Glutamatergic neuron (in vitro differentiated cells): ENCODE data around the gene LSAMP. TPM values are rescaled to one million over a fixed set of nuclear protein-coding genes. Genes with fewer than 3 reads are reported as not detected.

Source experiments
- DNase-seq: peaks from one replicate; pipeline ENCODE4 v3.0.0; 2022
- H3K27ac Mint-ChIP-seq: one replicate; pipeline ENCODE4 v1.8.0; 2020; ENCODE audit warnings: mild to moderate bottlenecking, mixed read lengths, inconsistent platforms; ENCODE audit not compliant: unreplicated experiment
- H3K27me3 Mint-ChIP-seq: one replicate; pipeline ENCODE4 v1.8.0; 2020; ENCODE audit warnings: mild to moderate bottlenecking, moderate library complexity, mixed read lengths, inconsistent platforms; ENCODE audit not compliant: unreplicated experiment
- H3K36me3 Mint-ChIP-seq: one replicate; pipeline ENCODE4 v1.8.0; 2020; ENCODE audit warnings: mild to moderate bottlenecking, mixed read lengths, inconsistent platforms; ENCODE audit not compliant: unreplicated experiment
- H3K4me1 Mint-ChIP-seq: one replicate; pipeline ENCODE4 v1.8.0; 2020; ENCODE audit warnings: mild to moderate bottlenecking, low read depth, mixed read lengths, inconsistent platforms; ENCODE audit not compliant: unreplicated experiment
- H3K4me3 Mint-ChIP-seq: one replicate; pipeline ENCODE4 v1.8.0; 2020; ENCODE audit warnings: mild to moderate bottlenecking, mixed read lengths, inconsistent platforms; ENCODE audit not compliant: unreplicated experiment
- H3K9me3 Mint-ChIP-seq: one replicate; pipeline ENCODE4 v1.8.0; 2020; ENCODE audit warnings: mild to moderate bottlenecking, moderate library complexity, mixed read lengths, inconsistent platforms; ENCODE audit not compliant: unreplicated experiment
- total RNA-seq: library from RNA; stranded (reverse); fragmentation: NEBNext Ultra II Directional; extraction: Animal tissue kit (Norgen Biotek cat#: 25700); gene quantifications from one replicate; pipeline ENCODE4 v1.2.1, GENCODE V29; 2021; ENCODE audit not compliant: unreplicated experiment
- TF ChIP-seq, protein P1 (sequence below): fragments of 200-600 bp; sonication (generic); IDR thresholded peaks from one replicate; pipeline ENCODE4 v1.5.0; 2021; ENCODE audit not compliant: partially characterized antibody, unreplicated experiment

Gene LSAMP
- total RNA-seq, 1 donor from 2014 or later, result 67.1 TPM

DNA sequence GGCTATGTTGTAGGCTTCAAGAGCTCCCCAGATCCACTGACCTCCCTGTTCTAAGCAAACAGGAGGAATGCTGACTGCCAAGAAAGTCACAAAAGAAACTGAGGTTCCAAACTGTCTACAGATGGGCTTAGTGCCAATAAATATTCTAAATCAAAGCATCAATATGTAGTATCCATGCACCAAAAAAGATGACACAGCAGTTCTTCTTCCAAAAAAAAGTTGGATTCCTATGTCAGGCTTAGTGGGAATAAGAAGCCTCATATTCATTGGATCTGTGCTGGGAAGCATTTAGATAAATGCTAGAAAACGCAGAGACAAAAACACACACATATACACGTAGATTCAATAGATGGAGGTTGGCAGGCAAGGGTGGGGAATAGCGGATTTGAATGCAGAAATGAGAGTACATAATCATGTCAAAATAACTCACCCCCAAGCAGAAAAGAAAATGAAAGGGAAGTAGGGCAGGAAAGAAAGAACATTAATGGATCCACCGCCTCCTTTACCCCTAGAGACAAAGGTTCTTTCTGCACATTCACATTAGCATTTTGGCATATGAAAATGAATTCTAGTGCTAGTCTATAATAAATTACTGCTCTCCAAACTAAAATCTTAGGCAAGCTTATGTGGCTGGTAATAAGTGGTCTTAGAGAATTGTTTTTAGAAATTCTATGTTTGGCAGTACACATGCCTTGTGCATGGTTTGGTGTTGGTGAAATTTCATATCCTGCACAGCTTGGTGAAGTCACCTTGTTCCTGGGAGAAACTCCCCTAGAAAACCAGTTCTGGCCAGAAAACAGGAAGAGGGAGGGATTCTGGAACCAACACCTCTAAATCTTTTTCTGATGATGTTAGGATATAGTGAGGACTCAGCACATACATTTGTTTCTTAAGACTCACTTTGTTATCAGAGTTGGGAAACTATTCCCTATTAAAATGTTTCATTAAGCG lies 283.4 kb downstream of the LSAMP start:
- peaks cover 12% of the 10 kb centered on the region for H3K4me1 Mint-ChIP-seq
- TF ChIP-seq, protein P1, sequence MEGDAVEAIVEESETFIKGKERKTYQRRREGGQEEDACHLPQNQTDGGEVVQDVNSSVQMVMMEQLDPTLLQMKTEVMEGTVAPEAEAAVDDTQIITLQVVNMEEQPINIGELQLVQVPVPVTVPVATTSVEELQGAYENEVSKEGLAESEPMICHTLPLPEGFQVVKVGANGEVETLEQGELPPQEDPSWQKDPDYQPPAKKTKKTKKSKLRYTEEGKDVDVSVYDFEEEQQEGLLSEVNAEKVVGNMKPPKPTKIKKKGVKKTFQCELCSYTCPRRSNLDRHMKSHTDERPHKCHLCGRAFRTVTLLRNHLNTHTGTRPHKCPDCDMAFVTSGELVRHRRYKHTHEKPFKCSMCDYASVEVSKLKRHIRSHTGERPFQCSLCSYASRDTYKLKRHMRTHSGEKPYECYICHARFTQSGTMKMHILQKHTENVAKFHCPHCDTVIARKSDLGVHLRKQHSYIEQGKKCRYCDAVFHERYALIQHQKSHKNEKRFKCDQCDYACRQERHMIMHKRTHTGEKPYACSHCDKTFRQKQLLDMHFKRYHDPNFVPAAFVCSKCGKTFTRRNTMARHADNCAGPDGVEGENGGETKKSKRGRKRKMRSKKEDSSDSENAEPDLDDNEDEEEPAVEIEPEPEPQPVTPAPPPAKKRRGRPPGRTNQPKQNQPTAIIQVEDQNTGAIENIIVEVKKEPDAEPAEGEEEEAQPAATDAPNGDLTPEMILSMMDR, result no peak
- H3K27ac Mint-ChIP-seq, result no peak overlapping the region
- DNase-seq, result no peak
- no peaks in the 10 kb centered on the region for H3K27me3 Mint-ChIP-seq
- no peak overlapping the region for H3K4me3 Mint-ChIP-seq
- H3K9me3 Mint-ChIP-seq, result peaks cover 4% of the 10 kb centered on the region
- no peaks in the 10 kb centered on the region for H3K36me3 Mint-ChIP-seq

DNA sequence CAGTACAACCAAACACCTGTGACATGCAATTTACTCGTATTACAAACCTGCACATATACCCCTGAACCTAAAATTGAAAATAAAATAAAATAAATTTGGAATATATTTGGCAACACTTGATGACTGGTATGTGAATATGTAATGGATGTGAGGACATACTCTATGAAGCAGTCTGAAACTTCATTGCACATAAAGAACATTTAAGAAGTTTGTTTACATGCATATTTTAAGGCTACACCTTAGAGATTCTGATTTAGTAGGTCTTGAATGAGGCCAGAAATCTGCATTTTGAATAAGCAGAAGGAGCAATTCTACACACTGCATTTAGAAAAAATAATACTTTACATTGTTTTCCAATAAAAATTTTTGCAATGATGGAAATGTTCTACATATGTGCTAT lies 284.7 kb downstream of the LSAMP start:
- TF ChIP-seq, protein P1, result no peak
- H3K4me1 Mint-ChIP-seq, result peaks cover 18% of the 10 kb centered on the region
- no peak for DNase-seq
- no peaks in the 10 kb centered on the region for H3K27me3 Mint-ChIP-seq
- H3K9me3 Mint-ChIP-seq, result peaks cover 4% of the 10 kb centered on the region
- no peaks in the 10 kb centered on the region for H3K36me3 Mint-ChIP-seq
- H3K4me3 Mint-ChIP-seq, result no peak overlapping the region
- H3K27ac Mint-ChIP-seq, result no peak overlapping the region

DNA sequence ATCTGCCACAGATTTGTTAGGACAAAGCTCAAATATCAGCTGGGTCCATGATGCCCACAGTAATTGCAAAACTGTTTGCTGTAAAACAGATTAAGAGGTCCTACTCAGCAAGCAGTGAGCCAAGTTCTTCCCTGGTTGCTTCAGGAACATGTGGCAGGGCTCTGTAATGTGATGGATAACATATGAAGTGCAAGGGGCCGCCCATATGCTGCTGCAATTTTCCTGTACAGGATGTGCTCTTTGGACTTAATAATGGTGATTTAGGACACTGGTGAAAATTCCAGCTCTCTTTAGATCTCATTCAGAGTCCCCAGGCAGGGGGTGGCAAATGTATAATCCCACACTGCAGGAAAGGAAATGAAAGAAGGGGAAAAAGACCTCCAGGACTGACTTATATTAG lies 289.4 kb downstream of the LSAMP start:
- Mint-ChIP-seq H3K27me3 (no peaks in the 10 kb centered on the region), H3K4me3 (no peak overlapping the region), H3K4me1 (peaks cover 17% of the 10 kb centered on the region), H3K27ac (peak overlapping the region; percentile 15), H3K36me3 (no peaks in the 10 kb centered on the region), H3K9me3 (peaks cover 3% of the 10 kb centered on the region)
- peak; percentile 15 for DNase-seq
- TF ChIP-seq, protein P1, result no peak

DNA sequence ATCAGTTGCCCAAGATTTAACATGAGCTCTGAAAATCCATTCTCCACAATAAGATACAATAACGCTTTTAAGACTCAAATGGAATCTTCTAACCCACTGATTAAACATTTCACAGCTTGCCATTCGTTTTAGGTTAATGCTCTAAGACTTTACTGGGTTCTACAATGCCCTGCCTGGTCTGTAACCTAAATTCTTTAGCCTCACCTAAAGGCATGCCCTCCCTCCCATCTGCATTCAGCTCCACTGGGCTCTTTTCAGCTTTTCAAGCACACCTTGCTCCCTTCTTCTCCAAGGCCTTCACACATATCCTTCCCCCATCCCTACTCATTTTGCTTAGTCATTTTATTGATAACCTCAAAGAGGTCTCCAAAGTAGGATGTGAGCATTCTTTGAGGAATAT lies 290.9 kb downstream of the LSAMP start:
- DNase-seq, result no peak
- Mint-ChIP-seq H3K36me3 (no peaks in the 10 kb centered on the region), H3K4me3 (no peak overlapping the region), H3K9me3 (peaks cover 3% of the 10 kb centered on the region), H3K27ac (no peak overlapping the region), H3K27me3 (no peaks in the 10 kb centered on the region), H3K4me1 (peaks cover 21% of the 10 kb centered on the region)
- TF ChIP-seq, protein P1, result no peak

DNA sequence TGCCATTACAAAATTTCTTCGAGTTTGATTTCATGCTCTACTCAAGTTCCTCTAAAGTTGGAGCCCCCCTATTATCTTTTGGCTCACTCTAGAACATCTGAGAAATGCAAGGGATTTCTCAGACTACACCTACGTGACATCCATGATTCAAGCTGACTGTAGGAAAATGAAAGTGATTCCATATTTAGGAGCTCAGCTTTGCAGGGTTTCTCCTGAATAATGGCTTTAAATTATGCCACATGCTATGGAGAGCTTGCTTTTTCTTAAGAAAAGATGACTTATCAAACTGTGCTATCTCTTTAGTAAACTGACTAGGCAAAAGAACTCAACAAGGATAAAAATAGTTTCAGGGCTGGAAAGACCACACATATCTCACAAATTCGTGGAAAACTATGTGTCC lies 292.1 kb downstream of the LSAMP start:
- Mint-ChIP-seq H3K36me3 (no peaks in the 10 kb centered on the region), H3K9me3 (peaks cover 3% of the 10 kb centered on the region), H3K27ac (no peak overlapping the region), H3K4me1 (peaks cover 31% of the 10 kb centered on the region), H3K27me3 (no peaks in the 10 kb centered on the region), H3K4me3 (no peak overlapping the region)
- TF ChIP-seq, protein P1, result no peak
- no peak for DNase-seq
